NCI-H2196 (cell line): Measurements from ENCODE around the gene BCHE.
"Not testable (repeated sequence)": the region's sequence is repeated elsewhere in the genome, so short reads cannot be mapped to it uniquely, and the experiment has no call there.

ENCODE experiments used
- DNase-seq: peaks from one replicate; lab custom pipeline; 2025; ENCODE audit not compliant: unreplicated experiment; lab: John Stamatoyannopoulos, UW

BCHE gene

DNA sequence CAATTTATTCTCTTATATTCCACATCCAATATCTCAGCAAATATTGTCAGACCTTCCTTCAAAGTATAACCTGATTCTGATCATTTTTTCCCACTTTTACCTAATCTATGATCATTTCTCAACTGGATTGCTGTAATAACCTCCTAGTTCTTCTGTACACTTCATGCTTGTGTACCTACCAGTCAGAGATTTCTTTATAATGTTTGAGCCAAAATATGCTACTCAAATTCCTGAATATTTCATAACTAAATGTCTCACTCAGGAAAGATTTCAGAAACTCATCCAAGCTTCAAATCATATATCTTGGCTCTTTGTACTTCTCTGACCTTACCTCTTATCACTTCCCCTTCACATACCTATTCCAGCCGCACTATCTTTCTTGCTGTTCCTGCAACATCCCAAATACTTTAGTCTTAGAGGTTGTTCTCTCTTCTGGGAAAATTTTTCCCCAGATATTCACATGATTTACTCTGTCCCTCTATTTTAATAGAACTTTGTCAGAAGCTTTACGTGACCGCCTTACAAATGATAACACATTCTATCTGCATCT, 20.0 kb downstream of the BCHE start:
- DNase-seq, result no peak

DNA sequence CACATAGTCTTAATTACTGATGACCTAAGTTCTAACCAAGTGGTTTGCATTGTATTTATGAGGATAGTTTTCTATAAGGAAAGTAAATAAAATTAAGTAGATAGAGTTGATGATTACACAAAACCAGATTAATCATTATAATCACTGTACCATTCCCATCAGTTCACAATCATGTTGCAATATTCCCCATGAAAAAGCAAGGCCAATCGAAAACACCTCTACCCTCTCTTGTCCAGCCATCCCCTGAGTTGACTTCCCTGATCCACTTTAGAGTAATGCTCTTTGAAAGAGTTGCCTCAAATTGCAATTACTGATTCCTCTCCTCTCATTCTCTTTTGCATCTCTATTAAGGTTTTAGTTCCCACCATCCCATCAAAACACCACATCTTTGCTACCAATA, 21.0 kb downstream of the BCHE start:
- no peak for DNase-seq

DNA sequence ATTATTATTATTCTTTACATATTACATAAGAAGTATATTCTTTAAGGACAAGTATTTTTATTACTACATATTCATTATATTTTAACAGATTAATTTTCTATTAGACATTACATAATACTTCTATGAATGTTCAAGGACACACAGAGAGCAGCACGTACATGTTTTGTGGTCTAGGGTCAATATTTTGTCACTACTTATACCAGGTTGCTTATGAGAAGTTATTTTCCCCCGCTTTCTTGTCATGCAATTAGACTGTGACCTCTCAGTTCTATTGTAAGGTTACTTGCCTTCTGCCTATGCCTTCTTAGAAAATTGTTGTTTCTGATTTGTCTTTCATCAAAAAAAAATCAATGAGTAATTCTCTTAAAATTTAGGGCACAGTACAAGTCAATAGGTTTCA, 21.5 kb downstream of the BCHE start:
- DNase-seq, result no peak

DNA sequence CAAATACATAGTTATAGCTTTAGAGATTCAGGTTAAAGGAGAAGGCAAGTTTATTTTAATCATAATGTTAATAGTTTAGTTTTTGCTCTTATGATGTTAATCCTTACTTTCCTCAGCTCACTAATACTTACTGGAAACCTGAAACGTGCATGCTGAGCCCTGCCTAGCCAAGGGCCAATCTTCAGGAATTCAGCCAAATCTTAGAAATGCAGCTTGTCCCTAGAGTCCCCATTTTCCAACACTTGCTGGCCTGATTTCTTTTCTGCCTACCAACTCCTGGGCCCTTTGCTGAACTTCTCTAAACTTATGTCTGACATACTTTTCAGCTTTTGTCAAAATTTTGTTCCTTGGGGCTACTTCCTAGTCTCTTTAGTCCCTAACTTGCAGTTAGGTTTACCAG, 22.8 kb downstream of the BCHE start:
- DNase-seq, result no peak

DNA sequence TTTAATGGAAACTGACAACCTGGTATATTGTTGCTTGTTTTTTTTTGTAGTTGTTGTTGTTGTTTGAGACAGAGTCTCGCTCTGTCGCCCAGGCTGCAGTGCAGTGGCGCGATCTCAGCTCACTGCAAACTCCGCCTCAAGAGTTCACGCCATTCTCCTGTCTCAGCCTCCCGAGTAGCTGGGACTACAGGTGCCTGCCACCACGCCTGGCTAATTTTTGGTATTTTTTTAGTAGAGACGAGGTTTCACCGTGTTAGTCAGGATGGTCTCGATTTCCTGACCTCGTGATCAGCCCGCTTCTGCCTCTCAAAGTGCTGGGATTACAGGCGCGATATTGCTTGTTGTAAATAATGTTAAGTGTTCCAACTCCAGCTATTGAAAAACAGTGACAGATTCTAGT, 29.3 kb downstream of the BCHE start:
- DNase-seq, result not testable (repeated sequence)

DNA sequence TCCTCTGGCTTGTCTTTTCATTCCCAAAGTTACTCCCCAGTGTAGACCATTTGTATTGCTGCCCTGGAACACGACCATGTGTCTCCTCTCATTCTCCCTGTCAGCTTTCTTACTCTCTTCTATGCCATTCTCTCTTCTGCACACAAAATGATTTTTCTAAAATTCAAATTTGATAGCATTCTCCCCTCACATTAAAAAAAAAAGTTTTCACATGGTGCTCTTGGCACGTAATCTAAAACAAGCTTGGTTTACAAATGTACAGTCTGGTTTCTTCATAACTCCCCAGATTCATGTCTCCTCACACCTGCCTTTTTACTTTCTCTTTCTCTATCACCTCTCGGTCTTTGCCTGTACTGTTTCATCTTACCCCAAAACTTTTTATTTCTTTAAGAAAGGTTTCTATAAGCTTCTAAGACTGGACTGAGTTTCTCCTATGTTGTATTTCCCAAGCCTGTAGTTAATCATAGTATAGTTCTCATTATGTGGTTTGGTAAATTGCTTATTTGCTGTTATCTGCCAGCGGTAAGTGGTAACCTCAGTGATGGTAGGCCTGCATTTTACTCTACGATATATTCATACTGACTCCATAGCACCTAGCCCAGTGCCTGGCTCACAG, 31.2 kb downstream of the BCHE start:
- no peak for DNase-seq

DNA sequence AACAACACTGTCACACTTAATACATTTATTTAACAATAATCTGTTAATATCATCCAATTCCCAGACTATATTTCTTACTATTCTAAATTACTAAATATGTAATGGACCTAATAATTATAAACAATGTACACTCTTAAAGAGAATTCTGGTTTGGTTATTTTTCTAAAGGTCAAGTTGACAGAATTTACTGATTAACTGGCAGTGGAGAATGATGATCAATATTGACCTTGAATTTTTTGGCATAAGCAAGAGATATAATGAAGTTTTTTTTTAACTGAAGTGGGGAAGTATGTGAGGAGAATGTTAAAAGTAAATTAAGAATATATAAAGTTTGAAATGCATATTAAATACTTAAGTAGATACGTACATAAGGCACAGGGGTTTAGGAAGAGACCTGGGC, 33.8 kb downstream of the BCHE start:
- DNase-seq, result no peak

DNA sequence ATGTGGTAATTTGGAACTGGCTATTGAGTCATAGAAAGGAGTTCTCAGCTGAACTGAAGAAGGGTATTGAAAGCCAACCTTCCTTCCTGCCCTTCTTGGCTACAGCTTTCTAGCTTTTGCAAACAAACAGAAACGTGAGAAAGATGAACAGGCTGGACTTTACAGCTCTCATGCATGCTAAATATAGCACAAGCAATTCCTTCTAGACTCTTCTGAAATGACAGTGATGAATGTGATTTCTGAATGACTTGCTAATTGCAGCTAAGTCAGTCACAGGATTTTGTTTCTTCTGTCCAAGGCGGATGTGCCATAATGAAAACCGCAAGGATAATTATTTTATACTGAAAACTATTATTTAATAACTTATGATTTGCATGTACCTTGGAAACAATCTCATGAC, 36.3 kb downstream of the BCHE start:
- no peak for DNase-seq

DNA sequence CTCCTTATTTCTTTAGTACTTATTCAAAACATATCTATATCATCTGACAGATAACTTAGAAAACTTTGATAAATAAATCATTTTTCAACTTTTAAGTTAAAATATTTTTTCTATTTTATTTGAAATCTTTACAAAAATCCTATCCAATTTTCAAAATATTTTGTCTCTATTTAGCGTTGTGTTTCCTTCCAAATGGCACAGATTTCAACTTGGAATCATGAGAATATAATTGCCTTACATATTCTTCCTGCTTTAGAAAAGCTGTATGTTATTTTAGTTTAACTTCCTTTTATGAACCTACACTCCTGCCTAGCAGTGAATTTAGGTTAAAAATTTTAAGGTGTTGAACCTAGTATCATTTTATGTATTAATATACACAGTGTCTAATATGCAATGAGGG, 38.2 kb downstream of the BCHE start:
- DNase-seq, result no peak

DNA sequence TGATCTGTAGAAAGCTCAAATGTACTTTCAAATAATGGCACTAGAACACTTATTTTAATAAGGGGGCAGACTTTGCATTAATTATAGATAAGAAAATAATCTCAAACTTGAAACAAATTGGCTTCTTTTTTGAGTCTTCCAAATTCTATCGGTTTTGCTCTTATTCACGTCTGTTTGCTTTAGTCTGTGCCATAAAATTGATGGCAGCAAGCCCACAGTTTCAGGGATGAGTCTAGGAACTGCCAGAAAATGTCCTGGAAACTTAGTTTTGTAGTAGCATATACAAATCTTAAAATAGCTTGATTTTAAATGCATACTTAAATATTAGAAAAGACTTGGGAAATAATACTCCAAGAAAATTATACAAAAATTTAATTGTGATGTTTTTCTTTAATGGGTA, 39.7 kb downstream of the BCHE start:
- no peak for DNase-seq

DNA sequence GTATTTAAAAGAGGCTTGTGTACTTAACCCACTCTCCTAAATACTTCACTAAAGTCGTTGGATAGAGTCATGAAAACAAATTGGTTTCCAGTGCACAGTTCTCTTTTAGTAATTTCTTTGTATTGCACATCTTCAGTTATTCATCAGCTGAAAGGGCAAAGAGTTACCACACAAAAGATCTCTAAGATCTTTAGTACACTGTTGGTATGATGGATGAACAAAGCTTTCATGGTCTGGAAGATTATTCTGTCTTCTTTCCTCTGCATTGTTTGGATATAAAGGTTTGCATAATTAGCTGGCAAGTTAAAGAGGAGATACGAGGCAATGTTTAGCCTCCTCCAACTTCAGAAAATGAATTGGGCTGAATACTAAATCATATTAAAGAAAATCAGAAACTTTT, 40.5 kb downstream of the BCHE start:
- no peak for DNase-seq

DNA sequence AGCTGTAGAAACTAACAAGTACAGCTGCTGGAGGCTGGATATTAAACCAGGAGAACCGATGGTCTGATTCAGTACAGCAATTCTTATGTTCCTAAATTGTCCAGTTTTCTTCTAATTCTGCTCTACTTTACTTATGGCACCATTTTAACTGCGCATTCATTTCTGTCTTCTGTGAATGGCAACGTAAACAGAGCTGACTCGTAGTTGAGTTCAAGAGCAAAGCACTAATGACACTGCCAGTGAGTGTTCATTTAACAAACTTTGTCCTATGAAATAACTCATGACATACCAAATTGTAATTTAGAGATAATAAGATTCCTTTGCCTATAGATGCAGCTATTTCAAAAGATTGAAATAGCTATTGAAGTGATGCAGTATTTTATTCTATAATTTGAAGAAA, 48.7 kb downstream of the BCHE start:
- DNase-seq, result no peak

DNA sequence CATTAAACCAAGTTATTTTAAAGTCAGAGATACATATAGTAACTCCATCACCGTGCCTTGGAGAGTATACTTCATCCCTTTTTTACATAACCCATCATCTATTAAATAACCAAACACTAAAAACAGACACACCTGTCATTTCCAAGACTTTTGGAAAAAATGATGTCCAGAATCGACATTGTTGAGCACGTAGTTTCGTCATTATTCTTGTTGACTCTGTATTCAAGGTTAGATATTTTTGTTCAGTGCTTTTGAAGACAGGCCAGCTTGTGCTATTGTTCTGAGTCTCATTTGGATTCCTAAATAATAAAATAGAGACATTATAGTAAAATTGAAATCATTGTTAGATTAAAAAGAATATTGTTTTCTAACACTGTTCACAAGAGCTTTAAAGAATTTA, 51.2 kb downstream of the BCHE start:
- DNase-seq, result no peak

DNA sequence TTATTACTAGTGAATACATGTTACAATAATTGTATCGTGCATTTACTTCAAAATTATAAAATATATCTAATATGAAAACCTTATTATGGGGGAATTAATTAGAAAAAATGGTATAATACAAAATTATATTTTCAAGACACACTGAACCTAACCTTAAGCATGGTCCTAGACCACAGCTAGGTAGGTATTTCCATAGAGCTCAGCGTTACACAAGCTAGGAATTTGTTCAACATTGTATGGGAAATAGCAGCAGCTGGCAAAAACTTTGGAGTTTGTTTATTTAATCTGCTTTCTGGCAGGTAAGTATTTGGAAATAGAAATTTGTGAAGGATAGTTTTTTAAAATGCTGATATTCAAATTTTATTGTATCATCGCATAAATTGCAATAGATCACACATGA, 52.9 kb downstream of the BCHE start:
- DNase-seq, result no peak

DNA sequence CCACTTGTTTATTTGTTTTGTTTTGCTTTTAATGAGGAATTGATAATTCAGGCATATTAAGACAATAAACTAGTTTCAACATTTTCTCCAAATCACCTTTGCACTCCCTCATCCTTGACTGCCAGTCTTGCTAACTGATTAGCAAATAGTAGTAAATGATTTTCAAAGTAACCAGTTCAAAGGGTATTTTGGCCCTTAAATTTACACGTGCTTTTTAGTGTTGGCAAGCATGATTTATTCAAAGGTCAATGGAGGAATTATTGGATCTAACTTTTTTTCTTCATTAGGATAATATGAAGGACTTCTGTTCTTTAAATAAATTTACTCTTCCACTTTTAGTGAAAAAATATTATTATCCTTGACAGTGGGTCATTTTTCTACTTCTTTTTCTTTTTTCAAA, 53.8 kb downstream of the BCHE start:
- no peak for DNase-seq

DNA sequence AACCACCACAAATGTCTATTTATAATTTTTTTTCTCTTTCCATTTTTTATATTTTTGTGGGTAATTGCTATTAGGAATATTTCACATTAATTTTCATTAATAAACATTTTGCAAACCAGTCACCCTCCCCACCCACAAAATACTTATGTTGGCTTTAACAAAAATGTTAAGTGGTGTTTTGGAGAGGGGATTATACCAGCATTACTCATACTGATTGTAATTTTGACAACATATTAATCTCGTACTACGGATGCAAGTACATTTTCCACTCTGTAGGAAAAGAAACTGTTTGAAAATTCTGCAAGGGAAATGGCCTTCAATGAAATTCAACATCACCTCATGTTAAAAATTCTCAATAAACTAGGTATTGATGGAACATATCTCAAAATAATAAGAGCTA, 58.3 kb downstream of the BCHE start:
- DNase-seq, result no peak

DNA sequence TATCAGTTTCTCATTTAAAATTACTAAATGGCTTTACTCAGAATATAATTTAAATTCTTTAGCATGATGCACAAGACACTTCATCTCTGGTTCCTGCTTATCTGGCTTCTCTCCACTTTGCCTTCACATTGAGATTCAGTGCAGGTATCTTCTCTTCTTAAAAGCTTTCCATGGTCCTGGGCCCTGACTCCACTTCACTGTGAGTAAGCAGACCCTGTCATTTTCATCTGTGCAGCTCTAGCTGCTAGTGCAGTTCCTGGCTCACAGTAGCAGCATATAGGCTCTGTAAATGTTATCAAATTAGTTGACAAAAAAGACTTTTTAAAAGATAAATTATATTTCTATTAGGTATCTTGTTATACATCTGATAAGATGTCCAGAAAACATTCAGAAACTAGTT, 58.8 kb downstream of the BCHE start:
- DNase-seq, result no peak

DNA sequence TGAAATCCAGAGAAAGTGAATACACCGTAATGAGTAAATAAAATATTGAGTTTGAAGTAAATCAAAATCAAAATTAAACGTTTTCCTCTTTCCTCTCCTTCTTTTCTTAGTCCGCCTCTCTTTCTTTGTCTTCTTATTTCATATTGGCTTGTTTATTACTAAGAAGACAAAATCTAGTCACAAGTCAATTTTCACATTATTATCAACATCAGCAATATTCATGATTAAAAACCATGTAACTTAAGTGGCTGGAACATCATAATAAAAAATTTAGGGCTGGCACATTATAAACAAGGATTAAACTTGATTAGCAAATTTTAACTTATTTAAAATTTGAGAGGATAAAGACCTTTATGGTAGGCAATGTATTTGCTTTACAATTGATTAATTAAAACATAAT, 61.4 kb downstream of the BCHE start:
- DNase-seq, result no peak

DNA sequence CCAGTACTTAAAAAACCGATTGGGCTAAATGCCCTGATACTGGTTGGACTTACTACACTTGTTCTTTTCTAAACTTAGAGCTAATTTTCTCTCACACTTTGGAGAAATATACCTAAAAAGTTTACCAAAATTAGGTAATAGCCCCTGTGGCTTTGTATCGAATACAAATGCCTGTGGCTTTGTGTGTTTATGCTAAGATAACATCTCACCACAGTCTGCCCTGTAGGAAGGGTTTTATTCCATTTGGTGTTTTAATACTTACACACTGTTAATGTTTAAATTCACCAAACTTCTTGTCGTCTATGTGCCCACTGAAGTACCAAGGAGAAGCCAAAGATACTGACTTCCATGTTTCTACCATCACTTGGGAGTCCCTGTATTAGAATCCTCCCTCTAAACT, 66.4 kb downstream of the BCHE start:
- DNase-seq, result no peak

DNA sequence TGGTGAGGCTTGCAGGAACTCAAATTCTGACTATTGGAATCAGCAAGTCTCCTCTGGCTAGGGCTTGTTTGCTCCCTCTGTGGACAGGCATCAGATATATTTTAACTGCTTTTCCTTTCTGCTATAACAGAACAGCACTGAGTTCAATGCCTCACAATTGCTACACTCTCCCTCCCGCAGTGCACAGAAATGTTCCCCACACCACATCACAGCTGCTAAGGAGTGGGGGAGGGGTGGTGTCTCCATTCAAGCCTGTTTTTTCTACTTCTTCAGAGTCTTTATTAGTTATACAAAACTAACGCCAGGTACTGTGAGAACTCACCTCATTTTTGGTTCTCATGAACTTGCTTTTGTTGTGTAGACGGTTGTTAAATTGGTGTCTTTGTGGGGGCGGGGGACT, 68.5 kb downstream of the BCHE start:
- no peak for DNase-seq

DNA sequence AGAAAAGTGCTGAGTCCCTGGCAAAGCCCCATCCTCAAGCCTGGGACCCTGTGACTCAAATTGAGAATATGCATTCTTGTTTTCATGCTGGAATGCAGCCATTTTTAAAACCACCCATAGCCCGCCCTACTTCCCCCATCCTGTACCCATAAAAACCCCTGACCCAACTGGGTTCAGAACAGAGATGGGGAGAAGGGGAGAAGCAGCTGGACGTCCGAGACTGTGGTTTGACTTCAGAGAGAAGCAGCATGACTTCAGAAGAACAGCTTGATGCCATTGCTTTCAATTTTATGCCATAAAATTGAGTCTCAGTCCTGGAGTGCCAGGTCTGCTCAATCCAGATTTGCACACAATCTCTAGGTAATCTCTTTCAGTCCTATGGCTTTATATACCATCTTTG, 78.2 kb downstream of the BCHE start:
- no peak for DNase-seq

DNA sequence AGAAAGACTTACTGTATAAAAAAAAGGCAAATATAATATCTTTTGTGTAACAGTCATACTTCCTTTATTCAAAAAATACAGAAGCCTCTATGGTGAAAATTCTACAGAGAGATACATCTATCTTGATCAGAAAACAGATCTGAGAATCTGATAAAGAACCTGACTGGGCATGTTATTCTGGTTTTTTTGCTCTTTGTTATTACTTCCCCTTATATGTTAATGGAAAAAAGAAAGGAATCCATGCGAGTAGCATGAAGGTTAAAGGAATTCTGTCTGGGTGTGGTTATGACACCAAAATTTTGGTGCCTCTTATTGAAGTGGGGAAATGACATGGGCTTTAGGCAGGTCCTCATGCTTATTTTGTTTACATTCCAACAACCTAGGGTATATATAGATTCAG, 81.7 kb downstream of the BCHE start:
- DNase-seq, result no peak

DNA sequence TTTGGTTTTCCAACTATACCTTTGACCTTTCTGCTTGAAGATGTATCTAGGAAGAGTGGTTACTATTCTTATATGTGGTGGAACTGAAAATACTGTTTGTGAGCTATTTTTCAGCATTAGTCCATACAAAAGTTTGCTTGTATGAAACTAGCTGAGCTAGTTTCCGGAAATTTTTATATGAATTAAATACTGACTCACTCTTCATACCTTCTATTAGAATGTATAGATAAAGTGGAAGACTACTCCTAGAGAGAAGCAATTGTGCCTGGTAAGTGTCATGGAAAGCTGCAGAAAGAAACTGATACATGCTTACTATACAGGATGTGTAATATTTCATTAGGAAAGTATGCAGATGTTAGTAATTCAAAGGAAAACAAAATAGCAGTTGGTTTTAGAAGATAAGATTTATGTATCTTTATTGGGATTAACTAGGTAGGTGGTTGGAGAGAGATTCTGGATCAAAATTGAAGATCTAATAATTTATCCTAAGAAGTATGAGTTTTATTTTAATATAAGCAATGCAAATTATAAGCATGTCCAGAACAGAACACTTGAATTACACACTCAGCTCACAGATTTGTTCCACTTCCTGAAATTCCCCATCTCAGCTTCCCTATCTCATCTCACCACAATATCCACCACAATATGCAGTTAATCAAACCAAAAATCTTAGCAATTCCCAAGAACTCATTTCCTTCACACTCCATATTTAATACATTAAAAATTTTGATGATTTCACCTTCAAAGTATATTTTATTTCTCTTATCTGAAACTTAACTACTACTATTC, 82.8 kb downstream of the BCHE start:
- DNase-seq, result no peak
